ENCODE data around the gene HNRNPC.

DNA sequence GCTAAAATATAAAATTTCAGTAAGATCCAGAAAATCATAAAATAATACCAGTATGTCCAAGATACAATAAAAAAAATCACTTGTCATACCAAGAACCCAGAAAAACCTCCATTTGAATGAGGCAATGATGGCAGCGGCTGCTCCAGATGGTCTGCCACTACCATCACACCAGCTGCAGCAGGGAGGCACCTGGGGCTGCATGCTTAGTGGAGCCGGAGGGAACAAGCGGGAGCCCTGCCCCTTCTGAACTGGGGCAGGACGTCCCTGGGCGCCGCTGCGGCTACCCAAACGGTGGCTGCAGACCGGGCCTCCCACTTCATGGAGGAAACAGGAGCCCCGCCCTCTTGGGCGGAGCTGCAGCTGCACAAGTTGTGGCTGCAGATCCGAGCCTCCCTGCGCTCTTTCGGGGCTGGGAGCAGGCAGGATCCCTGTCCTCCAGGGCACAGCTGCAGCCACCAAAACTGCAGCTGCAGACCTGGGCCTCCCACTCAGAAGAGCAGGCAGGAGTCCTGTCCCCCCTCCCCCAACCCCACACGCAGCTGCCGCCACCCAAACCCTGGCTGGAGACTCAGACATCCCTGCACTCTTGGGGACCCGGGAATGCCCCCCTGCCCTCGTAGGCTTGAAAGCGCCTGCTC, 77.3 kb downstream of the HNRNPC start:
- TF ChIP-seq, protein P1, sequence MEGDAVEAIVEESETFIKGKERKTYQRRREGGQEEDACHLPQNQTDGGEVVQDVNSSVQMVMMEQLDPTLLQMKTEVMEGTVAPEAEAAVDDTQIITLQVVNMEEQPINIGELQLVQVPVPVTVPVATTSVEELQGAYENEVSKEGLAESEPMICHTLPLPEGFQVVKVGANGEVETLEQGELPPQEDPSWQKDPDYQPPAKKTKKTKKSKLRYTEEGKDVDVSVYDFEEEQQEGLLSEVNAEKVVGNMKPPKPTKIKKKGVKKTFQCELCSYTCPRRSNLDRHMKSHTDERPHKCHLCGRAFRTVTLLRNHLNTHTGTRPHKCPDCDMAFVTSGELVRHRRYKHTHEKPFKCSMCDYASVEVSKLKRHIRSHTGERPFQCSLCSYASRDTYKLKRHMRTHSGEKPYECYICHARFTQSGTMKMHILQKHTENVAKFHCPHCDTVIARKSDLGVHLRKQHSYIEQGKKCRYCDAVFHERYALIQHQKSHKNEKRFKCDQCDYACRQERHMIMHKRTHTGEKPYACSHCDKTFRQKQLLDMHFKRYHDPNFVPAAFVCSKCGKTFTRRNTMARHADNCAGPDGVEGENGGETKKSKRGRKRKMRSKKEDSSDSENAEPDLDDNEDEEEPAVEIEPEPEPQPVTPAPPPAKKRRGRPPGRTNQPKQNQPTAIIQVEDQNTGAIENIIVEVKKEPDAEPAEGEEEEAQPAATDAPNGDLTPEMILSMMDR (conservative IDR thresholded peaks at IDR 0.05; ENCODE audit: low read length), result no peak
- TF ChIP-seq EZH2phosphoT487 (IDR thresholded peaks at IDR 0.05; ENCODE audit: borderline replicate concordance, low read depth, low read length), result no peak

Measured in OCI-LY7 (cell line).